ENCODE data around the gene UTP14A. TPM values are rescaled to one million over a fixed set of nuclear protein-coding genes. Genes with fewer than 3 reads are reported as not detected.

Gene UTP14A
- total and polyA plus RNA-seq, 2 of the 13 experiments (the other 11 are each of a cell fraction or from before 2014, with no cell fraction given) = 7.4 to 19.0 TPM

DNA sequence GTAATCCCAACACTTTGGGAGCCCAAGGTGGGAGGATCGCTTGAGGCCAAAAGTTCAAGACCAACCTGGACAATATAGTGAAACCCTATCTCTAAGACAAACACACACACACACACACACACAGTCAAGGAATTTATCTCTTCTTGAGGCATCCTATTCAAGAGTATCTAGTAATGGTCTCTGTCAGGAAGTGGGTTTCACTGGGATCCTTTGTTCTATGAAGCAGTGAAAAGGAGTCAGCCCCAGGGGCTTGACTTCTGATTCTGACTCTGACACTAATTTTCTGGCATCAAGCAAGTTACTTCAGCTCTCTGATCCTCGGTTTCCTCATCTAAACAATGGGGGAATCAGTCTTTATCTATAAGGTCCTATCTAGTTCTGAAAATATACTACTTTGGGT is 34.8 kb downstream of the UTP14A start:
- whole genome bisulfite sequencing (ENCODE audit: low lambda C conversion rate) = 0% methylated on average over 1 of the region's 2 CpGs
- FAIRE-seq (no peak), ATAC-seq (no peak), DNase-seq (ENCODE audit: low spot score) (no peak)
- no TSS peak for BruUV-seq (replicated peaks)
- H3K27ac ChIP-seq (ENCODE audit: extremely low read length, insufficient read depth, low read length) = no peak overlapping the region
- no peak overlapping the region for H3K4me2 ChIP-seq (ENCODE audit: low read depth, low read length)
- H3K4me1 ChIP-seq (ENCODE audit: insufficient read depth, low read length) = no peaks in the 10 kb centered on the region
- ChIA-PET CTCF (ENCODE audit: low intra/inter-chr PET ratio, low total read pairs) (no interaction called here), POLR2A (no interaction called here)
- H3K9ac ChIP-seq (ENCODE audit: insufficient read depth, low read depth, low read length) = no peak overlapping the region
- intact Hi-C loops (cut with micrococcal nuclease; ENCODE audit: unreplicated experiment) = no loop called here
- no peaks in the 10 kb centered on the region for H4K20me1 ChIP-seq (ENCODE audit: insufficient read depth, low read length)
- TF ChIP-seq CHD4 (IDR thresholded peaks at IDR 0.05; ENCODE audit: borderline replicate concordance, low read length) (no peak), KLF12 (CRISPR knock-in tag; IDR thresholded peaks at IDR 0.05; ENCODE audit: borderline replicate concordance) (no peak), ZNF569 (CRISPR knock-in tag; IDR thresholded peaks at IDR 0.05; ENCODE audit: borderline replicate concordance) (no peak), ZNF7 (CRISPR knock-in tag; IDR thresholded peaks at IDR 0.05) (no peak), NR2C2 (CRISPR knock-in tag; IDR thresholded peaks at IDR 0.05; ENCODE audit: borderline replicate concordance) (no peak), ZNF335 (CRISPR knock-in tag; IDR thresholded peaks at IDR 0.05) (no peak), ZFP36L2 (CRISPR knock-in tag; IDR thresholded peaks at IDR 0.05) (no peak), ZNF768 (CRISPR knock-in tag; IDR thresholded peaks at IDR 0.05) (no peak), IRX3 (CRISPR knock-in tag; IDR thresholded peaks at IDR 0.05; ENCODE audit: borderline replicate concordance, low read depth) (no peak)
- TF ChIP-seq, protein P1, sequence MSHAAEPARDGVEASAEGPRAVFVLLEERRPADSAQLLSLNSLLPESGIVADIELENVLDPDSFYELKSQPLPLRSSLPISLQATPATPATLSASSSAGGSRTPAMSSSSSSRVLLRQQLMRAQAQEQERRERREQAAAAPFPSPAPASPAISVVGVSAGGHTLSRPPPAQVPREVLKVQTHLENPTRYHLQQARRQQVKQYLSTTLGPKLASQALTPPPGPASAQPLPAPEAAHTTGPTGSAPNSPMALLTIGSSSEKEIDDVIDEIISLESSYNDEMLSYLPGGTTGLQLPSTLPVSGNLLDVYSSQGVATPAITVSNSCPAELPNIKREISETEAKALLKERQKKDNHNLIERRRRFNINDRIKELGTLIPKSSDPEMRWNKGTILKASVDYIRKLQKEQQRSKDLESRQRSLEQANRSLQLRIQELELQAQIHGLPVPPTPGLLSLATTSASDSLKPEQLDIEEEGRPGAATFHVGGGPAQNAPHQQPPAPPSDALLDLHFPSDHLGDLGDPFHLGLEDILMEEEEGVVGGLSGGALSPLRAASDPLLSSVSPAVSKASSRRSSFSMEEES (CRISPR knock-in tag; IDR thresholded peaks at IDR 0.05) = no peak
- TF ChIP-seq, protein P2, sequence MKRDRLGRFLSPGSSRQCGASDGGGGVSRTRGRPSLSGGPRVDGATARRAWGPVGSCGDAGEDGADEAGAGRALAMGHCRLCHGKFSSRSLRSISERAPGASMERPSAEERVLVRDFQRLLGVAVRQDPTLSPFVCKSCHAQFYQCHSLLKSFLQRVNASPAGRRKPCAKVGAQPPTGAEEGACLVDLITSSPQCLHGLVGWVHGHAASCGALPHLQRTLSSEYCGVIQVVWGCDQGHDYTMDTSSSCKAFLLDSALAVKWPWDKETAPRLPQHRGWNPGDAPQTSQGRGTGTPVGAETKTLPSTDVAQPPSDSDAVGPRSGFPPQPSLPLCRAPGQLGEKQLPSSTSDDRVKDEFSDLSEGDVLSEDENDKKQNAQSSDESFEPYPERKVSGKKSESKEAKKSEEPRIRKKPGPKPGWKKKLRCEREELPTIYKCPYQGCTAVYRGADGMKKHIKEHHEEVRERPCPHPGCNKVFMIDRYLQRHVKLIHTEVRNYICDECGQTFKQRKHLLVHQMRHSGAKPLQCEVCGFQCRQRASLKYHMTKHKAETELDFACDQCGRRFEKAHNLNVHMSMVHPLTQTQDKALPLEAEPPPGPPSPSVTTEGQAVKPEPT (CRISPR knock-in tag; IDR thresholded peaks at IDR 0.05; ENCODE audit: low read depth) = no peak
- TF ChIP-seq, protein P3, sequence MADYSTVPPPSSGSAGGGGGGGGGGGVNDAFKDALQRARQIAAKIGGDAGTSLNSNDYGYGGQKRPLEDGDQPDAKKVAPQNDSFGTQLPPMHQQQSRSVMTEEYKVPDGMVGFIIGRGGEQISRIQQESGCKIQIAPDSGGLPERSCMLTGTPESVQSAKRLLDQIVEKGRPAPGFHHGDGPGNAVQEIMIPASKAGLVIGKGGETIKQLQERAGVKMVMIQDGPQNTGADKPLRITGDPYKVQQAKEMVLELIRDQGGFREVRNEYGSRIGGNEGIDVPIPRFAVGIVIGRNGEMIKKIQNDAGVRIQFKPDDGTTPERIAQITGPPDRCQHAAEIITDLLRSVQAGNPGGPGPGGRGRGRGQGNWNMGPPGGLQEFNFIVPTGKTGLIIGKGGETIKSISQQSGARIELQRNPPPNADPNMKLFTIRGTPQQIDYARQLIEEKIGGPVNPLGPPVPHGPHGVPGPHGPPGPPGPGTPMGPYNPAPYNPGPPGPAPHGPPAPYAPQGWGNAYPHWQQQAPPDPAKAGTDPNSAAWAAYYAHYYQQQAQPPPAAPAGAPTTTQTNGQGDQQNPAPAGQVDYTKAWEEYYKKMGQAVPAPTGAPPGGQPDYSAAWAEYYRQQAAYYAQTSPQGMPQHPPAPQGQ (CRISPR knock-in tag; IDR thresholded peaks at IDR 0.05; ENCODE audit: borderline replicate concordance) = no peak
- TF ChIP-seq, protein P4, sequence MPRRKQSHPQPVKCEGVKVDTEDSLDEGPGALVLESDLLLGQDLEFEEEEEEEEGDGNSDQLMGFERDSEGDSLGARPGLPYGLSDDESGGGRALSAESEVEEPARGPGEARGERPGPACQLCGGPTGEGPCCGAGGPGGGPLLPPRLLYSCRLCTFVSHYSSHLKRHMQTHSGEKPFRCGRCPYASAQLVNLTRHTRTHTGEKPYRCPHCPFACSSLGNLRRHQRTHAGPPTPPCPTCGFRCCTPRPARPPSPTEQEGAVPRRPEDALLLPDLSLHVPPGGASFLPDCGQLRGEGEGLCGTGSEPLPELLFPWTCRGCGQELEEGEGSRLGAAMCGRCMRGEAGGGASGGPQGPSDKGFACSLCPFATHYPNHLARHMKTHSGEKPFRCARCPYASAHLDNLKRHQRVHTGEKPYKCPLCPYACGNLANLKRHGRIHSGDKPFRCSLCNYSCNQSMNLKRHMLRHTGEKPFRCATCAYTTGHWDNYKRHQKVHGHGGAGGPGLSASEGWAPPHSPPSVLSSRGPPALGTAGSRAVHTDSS (CRISPR knock-in tag; conservative IDR thresholded peaks at IDR 0.05) = no peak
- in situ Hi-C loops (cut with HindIII; ENCODE audit: extremely low pct_ligation_motif_present, low pct_unique_long_range_greater_than_20kb) = no loop called here
- no peaks in the 10 kb centered on the region for H3K79me2 ChIP-seq (ENCODE audit: insufficient read depth, low read length)
- no peak overlapping the region for H2AFZ ChIP-seq (ENCODE audit: low read length)
- H3K9me3 ChIP-seq (ENCODE audit: low read length) = no peaks in the 10 kb centered on the region
- H3K27me3 ChIP-seq (ENCODE audit: control insufficient read depth in 1 of 2, insufficient read depth in 2 of 2, low read length in 2 of 2) = no peaks in the 10 kb centered on the region; a peak in 1 of 5 replicates
- no peaks in the 10 kb centered on the region for H3K36me3 ChIP-seq (replicated peaks in 1 of 2; ENCODE audit: control insufficient read depth in 1 of 2, insufficient read depth in 2 of 2, low read length in 2 of 2)
- no peak overlapping the region for H3K4me3 ChIP-seq (replicated peaks in 1 of 3; ENCODE audit: insufficient read depth in 1 of 3, low read depth in 2 of 3, low read length in 3 of 3)

Data from HepG2 (cell line).